HG03378 (cell line): Measurements from ENCODE around the gene C1orf21.
"Not testable (repeated sequence)": the region's sequence is repeated elsewhere in the genome, so short reads cannot be mapped to it uniquely, and the experiment has no call there.

ENCODE experiments used
- ATAC-seq: cut with Tn5 transposase; IDR thresholded peaks from one replicate; pipeline ENCODE4 v1.9.1; 2021; ENCODE audit warnings: mild to moderate bottlenecking, moderate library complexity; ENCODE audit not compliant: unreplicated experiment

Gene C1orf21

GRCh38 chr1:184386312-184387068 lies at the start of gene C1orf21:
TSS of gene C1orf21 (plus strand) at chr1:184387029. CDS start at chr1:184477510, 90,481 bp downstream.
- no peak for ATAC-seq

- ATAC-seq: not testable (repeated sequence)
These were observed 49.0 kb upstream of the C1orf21 start for GRCh38 chr1:184337865-184338264.

GRCh38 chr1:184340984-184341383 lies 45.8 kb upstream of the C1orf21 start:
- no peak for ATAC-seq

GRCh38 chr1:184350573-184350972 lies 36.3 kb upstream of the C1orf21 start:
- ATAC-seq: no peak

- ATAC-seq: no peak
These were observed 35.3 kb upstream of the C1orf21 start for GRCh38 chr1:184351416-184351975.

GRCh38 chr1:184352776-184353175 lies 34.1 kb upstream of the C1orf21 start:
- no peak for ATAC-seq

- no peak for ATAC-seq
These were observed 32.1 kb upstream of the C1orf21 start for GRCh38 chr1:184354719-184355118.

GRCh38 chr1:184356891-184357290 lies 29.9 kb upstream of the C1orf21 start:
- no peak for ATAC-seq

GRCh38 chr1:184358256-184358655 lies 28.6 kb upstream of the C1orf21 start:
- ATAC-seq: no peak

GRCh38 chr1:184359909-184360308 lies 26.9 kb upstream of the C1orf21 start:
- no peak for ATAC-seq

- no peak for ATAC-seq
These were observed 24.0 kb upstream of the C1orf21 start for GRCh38 chr1:184362876-184363275.

- no peak for ATAC-seq
These were observed 21.1 kb upstream of the C1orf21 start for GRCh38 chr1:184365699-184366098.

- ATAC-seq: no peak
These were observed 19.8 kb upstream of the C1orf21 start for GRCh38 chr1:184366997-184367396.

- ATAC-seq: no peak
These were observed 19.3 kb upstream of the C1orf21 start for GRCh38 chr1:184367427-184368038.

GRCh38 chr1:184368354-184368753 lies 18.5 kb upstream of the C1orf21 start:
- no peak for ATAC-seq

GRCh38 chr1:184370850-184371249 lies 16.0 kb upstream of the C1orf21 start:
- ATAC-seq: no peak

GRCh38 chr1:184373155-184373554 lies 13.7 kb upstream of the C1orf21 start:
- ATAC-seq: no peak

- no peak for ATAC-seq
These were observed 10.5 kb upstream of the C1orf21 start for GRCh38 chr1:184376369-184376768.

- ATAC-seq: no peak
These were observed 7.6 kb upstream of the C1orf21 start for GRCh38 chr1:184379111-184379752.

- ATAC-seq: no peak
These were observed 6.4 kb upstream of the C1orf21 start for GRCh38 chr1:184380468-184380867.

GRCh38 chr1:184383772-184384323 lies 3.0 kb upstream of the C1orf21 start:
- no peak for ATAC-seq
